ENCODE results near the gene TDRD12.

TDRD12 gene

GRCh38 chr19:32779082-32779481, 59.5 kb downstream of the TDRD12 start:
- no peak for TF ChIP-seq RAD21 (IDR thresholded peaks at IDR 0.05; ENCODE audit: low read depth)
- TF ChIP-seq EGR1 (IDR thresholded peaks at IDR 0.05), result no peak
- TF ChIP-seq CEBPB (IDR thresholded peaks at IDR 0.05), result no peak
- no peak for TF ChIP-seq TCF12 (IDR thresholded peaks at IDR 0.05; ENCODE audit: low read depth)

GRCh38 chr19:32781280-32781679, 61.7 kb downstream of the TDRD12 start:
- TF ChIP-seq ZBTB7A (IDR thresholded peaks at IDR 0.05; ENCODE audit: low read depth) (no peak), EP300 (IDR thresholded peaks at IDR 0.05; ENCODE audit: borderline replicate concordance) (no peak), RAD21 (IDR thresholded peaks at IDR 0.05; ENCODE audit: low read depth) (no peak), TCF12 (IDR thresholded peaks at IDR 0.05; ENCODE audit: low read depth) (no peak), MAX (IDR thresholded peaks at IDR 0.05) (no peak), NFIC (IDR thresholded peaks at IDR 0.05) (no peak), TEAD4 (IDR thresholded peaks at IDR 0.05) (no peak), USF1 (IDR thresholded peaks at IDR 0.05) (no peak), FOXM1 (IDR thresholded peaks at IDR 0.05; ENCODE audit: borderline replicate concordance, low read depth) (no peak), REST (IDR thresholded peaks at IDR 0.05; ENCODE audit: low read depth) (no peak), CREB1 (IDR thresholded peaks at IDR 0.05; ENCODE audit: low read depth) (no peak), YY1 (IDR thresholded peaks at IDR 0.05; ENCODE audit: low read depth) (no peak), CEBPB (IDR thresholded peaks at IDR 0.05) (no peak), TAF1 (IDR thresholded peaks at IDR 0.05; ENCODE audit: low read depth) (no peak), EGR1 (IDR thresholded peaks at IDR 0.05) (no peak)

GRCh38 chr19:32789429-32789828, 69.9 kb downstream of the TDRD12 start:
- TF ChIP-seq CREB1 (IDR thresholded peaks at IDR 0.05; ENCODE audit: low read depth), result no peak
- no peak for TF ChIP-seq REST (IDR thresholded peaks at IDR 0.05; ENCODE audit: low read depth)
- TF ChIP-seq TEAD4 (IDR thresholded peaks at IDR 0.05), result no peak
- no peak for TF ChIP-seq RAD21 (IDR thresholded peaks at IDR 0.05; ENCODE audit: low read depth)

GRCh38 chr19:32798201-32798600, 78.6 kb downstream of the TDRD12 start:
- TF ChIP-seq TCF12 (IDR thresholded peaks at IDR 0.05; ENCODE audit: low read depth) (no peak), FOXM1 (IDR thresholded peaks at IDR 0.05; ENCODE audit: borderline replicate concordance, low read depth) (no peak), ZBTB7A (IDR thresholded peaks at IDR 0.05; ENCODE audit: low read depth) (no peak), CEBPB (IDR thresholded peaks at IDR 0.05) (no peak), REST (IDR thresholded peaks at IDR 0.05; ENCODE audit: low read depth) (no peak), NFIC (IDR thresholded peaks at IDR 0.05) (no peak), USF1 (IDR thresholded peaks at IDR 0.05) (no peak), TEAD4 (IDR thresholded peaks at IDR 0.05) (no peak), YY1 (IDR thresholded peaks at IDR 0.05; ENCODE audit: low read depth) (no peak), RAD21 (IDR thresholded peaks at IDR 0.05; ENCODE audit: low read depth) (no peak), EP300 (IDR thresholded peaks at IDR 0.05; ENCODE audit: borderline replicate concordance) (no peak), TAF1 (IDR thresholded peaks at IDR 0.05; ENCODE audit: low read depth) (no peak)

GRCh38 chr19:32800191-32800590, 80.6 kb downstream of the TDRD12 start:
- TF ChIP-seq TAF1 (IDR thresholded peaks at IDR 0.05; ENCODE audit: low read depth) (no peak), TCF12 (IDR thresholded peaks at IDR 0.05; ENCODE audit: low read depth) (no peak), TEAD4 (IDR thresholded peaks at IDR 0.05) (no peak), NFIC (IDR thresholded peaks at IDR 0.05) (no peak), YY1 (IDR thresholded peaks at IDR 0.05; ENCODE audit: low read depth) (no peak), MAX (IDR thresholded peaks at IDR 0.05) (no peak), USF1 (IDR thresholded peaks at IDR 0.05) (no peak), FOXM1 (IDR thresholded peaks at IDR 0.05; ENCODE audit: borderline replicate concordance, low read depth) (no peak), CEBPB (IDR thresholded peaks at IDR 0.05) (no peak), CREB1 (IDR thresholded peaks at IDR 0.05; ENCODE audit: low read depth) (no peak), ZBTB7A (IDR thresholded peaks at IDR 0.05; ENCODE audit: low read depth) (no peak), REST (IDR thresholded peaks at IDR 0.05; ENCODE audit: low read depth) (no peak), EP300 (IDR thresholded peaks at IDR 0.05; ENCODE audit: borderline replicate concordance) (no peak), RAD21 (IDR thresholded peaks at IDR 0.05; ENCODE audit: low read depth) (no peak), EGR1 (IDR thresholded peaks at IDR 0.05) (no peak)
